GM23338 (cell line): Measurements from ENCODE around the gene NEURL1B. TPM values are rescaled to one million over a fixed set of nuclear protein-coding genes. Genes with fewer than 3 reads are reported as not detected.

Source experiments
- ATAC-seq: fragments of 200-7000 bp; cut with Tn5 transposase; 3 replicates; pipeline ENCODE4 v1.9.1; 2020
- DNase-seq: peaks from one replicate; pipeline ENCODE4 v3.0.0-alpha.2; 2015; ENCODE audit warnings: low spot score
- H2AFZ ChIP-seq: fragments of 200-600 bp; sonication (generic); 2 replicates; pipeline ENCODE4 v1.8.0; 2016; ENCODE audit warnings: antibody characterized with exemption, mild to moderate bottlenecking, moderate library complexity
- H3F3A ChIP-seq: fragments of 200-600 bp; sonication (generic); replicated peaks from 2 replicates; pipeline ENCODE4 v1.8.0; 2017; ENCODE audit warnings: antibody characterized with exemption, mixed run types, low read depth
- H3K27ac ChIP-seq: fragments of 200-600 bp; sonication (generic); 2 replicates; pipeline ENCODE4 v1.6.1; 2016; ENCODE audit warnings: low read depth
- H3K27me3 ChIP-seq: fragments of 200-600 bp; sonication (generic); 2 replicates; pipeline ENCODE4 v1.8.0; 2016; ENCODE audit warnings: mild to moderate bottlenecking, mixed run types, moderate library complexity; ENCODE audit not compliant: insufficient read depth
- H3K36me3 ChIP-seq: fragments of 200-600 bp; sonication (generic); 2 replicates; pipeline ENCODE4 v1.8.0; 2016; ENCODE audit warnings: mild to moderate bottlenecking; ENCODE audit not compliant: insufficient read depth
- H3K4me1 ChIP-seq: fragments of 200-600 bp; sonication (generic); 2 replicates; pipeline ENCODE4 v1.8.0; 2016; ENCODE audit warnings: mild to moderate bottlenecking, moderate library complexity; ENCODE audit not compliant: insufficient read depth
- H3K4me2 ChIP-seq: fragments of 200-600 bp; sonication (generic); 2 replicates; pipeline ENCODE4 v1.7.1; 2017; ENCODE audit warnings: mixed run types
- H3K4me3 ChIP-seq: fragments of 200-600 bp; sonication (generic); 2 replicates; pipeline ENCODE4 v1.6.1; 2016; ENCODE audit warnings: mixed run types
- H3K79me2 ChIP-seq: fragments of 200-600 bp; sonication (generic); replicated peaks from 2 replicates; pipeline ENCODE4 v1.8.0; 2017; ENCODE audit warnings: mild to moderate bottlenecking; ENCODE audit not compliant: insufficient read depth
- H3K9me2 ChIP-seq: fragments of 200-600 bp; sonication (generic); 2 replicates; pipeline ENCODE4 v1.8.0; 2017; ENCODE audit not compliant: insufficient read depth
- H4K20me1 ChIP-seq: fragments of 200-600 bp; sonication (generic); replicated peaks from 2 replicates; pipeline ENCODE4 v1.8.0; 2017; ENCODE audit warnings: mild to moderate bottlenecking; ENCODE audit not compliant: insufficient read depth
- H3K27ac Mint-ChIP-seq: 2 replicates; pipeline ENCODE4 v1.8.0; 2020; ENCODE audit warnings: inconsistent platforms, mild to moderate bottlenecking, moderate library complexity, mixed read lengths
- H3K27me3 Mint-ChIP-seq: 3 replicates; pipeline ENCODE4 v1.8.0; 2022; ENCODE audit warnings: low read depth, mild to moderate bottlenecking, moderate library complexity, mixed read lengths, inconsistent platforms; ENCODE audit not compliant: insufficient read depth, poor library complexity
- H3K36me3 Mint-ChIP-seq: 3 replicates; pipeline ENCODE4 v1.8.0; 2021; ENCODE audit warnings: low read depth, mild to moderate bottlenecking, inconsistent platforms, moderate library complexity, mixed read lengths
- H3K4me1 Mint-ChIP-seq: 3 replicates; pipeline ENCODE4 v1.8.0; 2020; ENCODE audit warnings: mild to moderate bottlenecking, inconsistent platforms, mixed read lengths
- H3K4me3 Mint-ChIP-seq: 3 replicates; pipeline ENCODE4 v1.8.0; 2021; ENCODE audit warnings: moderate library complexity, mild to moderate bottlenecking, inconsistent platforms, mixed read lengths
- H3K9me3 Mint-ChIP-seq: 3 replicates; pipeline ENCODE4 v1.8.0; 2020; ENCODE audit warnings: moderate library complexity, mild to moderate bottlenecking, inconsistent platforms, mixed read lengths
- CREB1 ChIP-seq: fragments of 250-450 bp; sonication (Bioruptor Pico); IDR thresholded peaks from 2 replicates; pipeline ENCODE4 v1.5.0; 2020; ENCODE audit warnings: low read depth, mild to moderate bottlenecking, moderate library complexity
- EZH2 ChIP-seq: fragments of 200-600 bp; sonication (generic); IDR thresholded peaks from one replicate; pipeline ENCODE4 v1.8.0; 2017; ENCODE audit warnings: antibody characterized with exemption, mild to moderate bottlenecking, low read depth; ENCODE audit not compliant: unreplicated experiment
- EZH2phosphoT487 ChIP-seq: fragments of 200-600 bp; sonication (generic); IDR thresholded peaks from one replicate; pipeline ENCODE4 v1.8.1; 2018; ENCODE audit warnings: antibody characterized with exemption; ENCODE audit not compliant: unreplicated experiment
- JUNB ChIP-seq: IDR thresholded peaks from one replicate; pipeline ENCODE4 v1.6.1; 2016; ENCODE audit warnings: antibody characterized with exemption; ENCODE audit not compliant: unreplicated experiment
- NANOG ChIP-seq: IDR thresholded peaks from 2 replicates; pipeline ENCODE4 v1.6.1; 2016; ENCODE audit warnings: antibody characterized with exemption, borderline replicate concordance
- POLR2AphosphoS5 ChIP-seq: IDR thresholded peaks from 2 replicates; pipeline ENCODE4 v1.6.1; 2016; ENCODE audit warnings: antibody characterized with exemption, low read depth
- STAT1 ChIP-seq: IDR thresholded peaks from one replicate; pipeline ENCODE4 v1.6.1; 2016; ENCODE audit warnings: antibody characterized with exemption; ENCODE audit not compliant: unreplicated experiment
- ZNF114 ChIP-seq: fragments of 250-450 bp; sonication (Bioruptor Pico); IDR thresholded peaks from 2 replicates; pipeline ENCODE4 v1.5.0; 2020; ENCODE audit warnings: mild to moderate bottlenecking, moderate library complexity
- ZNF331 ChIP-seq: fragments of 250-450 bp; sonication (Bioruptor Pico); IDR thresholded peaks from 2 replicates; pipeline ENCODE4 v1.5.0; 2020; ENCODE audit warnings: low read depth, mild to moderate bottlenecking, moderate library complexity
- polyA plus RNA-seq: library from polyadenylated mRNA; unstranded; fragments of >200 nt; fragmentation: Nextera tagmentation; extraction: Ambion mirVana; gene quantifications from 2 replicates; pipeline ENCODE4 v1.2.1, GENCODE V29; 2016
- total RNA-seq: library from RNA; depleted of rRNA; stranded (reverse); fragments of >200 nt; shearing (Covaris generic); gene quantifications from 2 replicates; pipeline ENCODE4 v1.2.3, GENCODE V29; 2014
- TF ChIP-seq, protein P1 (sequence below): fragments of 250-450 bp; sonication (Bioruptor Pico); IDR thresholded peaks from 2 replicates; pipeline ENCODE4 v1.5.0; 2020; ENCODE audit warnings: mild to moderate bottlenecking, moderate library complexity
- TF ChIP-seq, protein P2 (sequence below), 2 experiments: fragments of 200-600 bp in 1 of 2; sonication (generic) in 1 of 2; conservative IDR thresholded peaks; 2 replicates each; pipeline versions ENCODE4 v1.5.1 to v1.6.1; 2016 to 2017; ENCODE audit warnings: antibody characterized with exemption in 2 of 2, low read depth in 2 of 2, mild to moderate bottlenecking in 2 of 2, moderate library complexity in 1 of 2
- TF ChIP-seq, protein P3 (sequence below): IDR thresholded peaks from 2 replicates; pipeline ENCODE4 v1.6.1; 2016; ENCODE audit warnings: antibody characterized with exemption
- TF ChIP-seq, protein P4 (sequence below): IDR thresholded peaks from one replicate; pipeline ENCODE4 v1.6.1; 2018; ENCODE audit warnings: antibody characterized with exemption; ENCODE audit not compliant: unreplicated experiment

NEURL1B gene
- total and polyA plus RNA-seq, 2 experiments from 2014 or later: 1.9 to 13.3 TPM

DNA sequence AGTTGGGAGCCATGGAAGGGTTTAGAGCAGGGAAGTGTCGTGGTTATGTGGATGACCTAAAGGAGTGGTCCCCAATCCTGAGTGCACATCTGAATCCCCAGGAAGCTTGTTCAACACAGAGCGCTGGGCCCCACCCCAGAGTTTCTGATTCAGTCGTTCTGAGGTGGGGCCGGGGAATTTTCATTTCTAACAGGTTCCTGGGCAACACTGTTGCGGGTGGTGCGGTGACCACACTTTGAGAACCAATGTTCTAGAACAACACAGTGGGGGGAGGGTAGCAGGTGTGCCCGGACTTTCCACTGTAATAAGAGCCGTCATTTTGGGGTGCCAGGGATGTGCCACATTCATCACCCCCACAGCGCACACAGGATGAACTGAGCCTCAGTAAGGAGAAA is 90.6 kb downstream of the NEURL1B start:
- no peak overlapping the region for H3K4me2 ChIP-seq
- H3K27me3 ChIP-seq: no peaks in the 10 kb centered on the region
- Mint-ChIP-seq H3K9me3 (no peaks in the 10 kb centered on the region), H3K36me3 (no peaks in the 10 kb centered on the region), H3K4me3 (no peak overlapping the region), H3K4me1 (no peaks in the 10 kb centered on the region), H3K27me3 (peaks cover 7% of the 10 kb centered on the region), H3K27ac (no peak overlapping the region)
- no peaks in the 10 kb centered on the region for H3K4me1 ChIP-seq
- H3K79me2 ChIP-seq: no peaks in the 10 kb centered on the region
- no peaks in the 10 kb centered on the region for H3F3A ChIP-seq
- H3K36me3 ChIP-seq: no peaks in the 10 kb centered on the region
- TF ChIP-seq, protein P1, sequence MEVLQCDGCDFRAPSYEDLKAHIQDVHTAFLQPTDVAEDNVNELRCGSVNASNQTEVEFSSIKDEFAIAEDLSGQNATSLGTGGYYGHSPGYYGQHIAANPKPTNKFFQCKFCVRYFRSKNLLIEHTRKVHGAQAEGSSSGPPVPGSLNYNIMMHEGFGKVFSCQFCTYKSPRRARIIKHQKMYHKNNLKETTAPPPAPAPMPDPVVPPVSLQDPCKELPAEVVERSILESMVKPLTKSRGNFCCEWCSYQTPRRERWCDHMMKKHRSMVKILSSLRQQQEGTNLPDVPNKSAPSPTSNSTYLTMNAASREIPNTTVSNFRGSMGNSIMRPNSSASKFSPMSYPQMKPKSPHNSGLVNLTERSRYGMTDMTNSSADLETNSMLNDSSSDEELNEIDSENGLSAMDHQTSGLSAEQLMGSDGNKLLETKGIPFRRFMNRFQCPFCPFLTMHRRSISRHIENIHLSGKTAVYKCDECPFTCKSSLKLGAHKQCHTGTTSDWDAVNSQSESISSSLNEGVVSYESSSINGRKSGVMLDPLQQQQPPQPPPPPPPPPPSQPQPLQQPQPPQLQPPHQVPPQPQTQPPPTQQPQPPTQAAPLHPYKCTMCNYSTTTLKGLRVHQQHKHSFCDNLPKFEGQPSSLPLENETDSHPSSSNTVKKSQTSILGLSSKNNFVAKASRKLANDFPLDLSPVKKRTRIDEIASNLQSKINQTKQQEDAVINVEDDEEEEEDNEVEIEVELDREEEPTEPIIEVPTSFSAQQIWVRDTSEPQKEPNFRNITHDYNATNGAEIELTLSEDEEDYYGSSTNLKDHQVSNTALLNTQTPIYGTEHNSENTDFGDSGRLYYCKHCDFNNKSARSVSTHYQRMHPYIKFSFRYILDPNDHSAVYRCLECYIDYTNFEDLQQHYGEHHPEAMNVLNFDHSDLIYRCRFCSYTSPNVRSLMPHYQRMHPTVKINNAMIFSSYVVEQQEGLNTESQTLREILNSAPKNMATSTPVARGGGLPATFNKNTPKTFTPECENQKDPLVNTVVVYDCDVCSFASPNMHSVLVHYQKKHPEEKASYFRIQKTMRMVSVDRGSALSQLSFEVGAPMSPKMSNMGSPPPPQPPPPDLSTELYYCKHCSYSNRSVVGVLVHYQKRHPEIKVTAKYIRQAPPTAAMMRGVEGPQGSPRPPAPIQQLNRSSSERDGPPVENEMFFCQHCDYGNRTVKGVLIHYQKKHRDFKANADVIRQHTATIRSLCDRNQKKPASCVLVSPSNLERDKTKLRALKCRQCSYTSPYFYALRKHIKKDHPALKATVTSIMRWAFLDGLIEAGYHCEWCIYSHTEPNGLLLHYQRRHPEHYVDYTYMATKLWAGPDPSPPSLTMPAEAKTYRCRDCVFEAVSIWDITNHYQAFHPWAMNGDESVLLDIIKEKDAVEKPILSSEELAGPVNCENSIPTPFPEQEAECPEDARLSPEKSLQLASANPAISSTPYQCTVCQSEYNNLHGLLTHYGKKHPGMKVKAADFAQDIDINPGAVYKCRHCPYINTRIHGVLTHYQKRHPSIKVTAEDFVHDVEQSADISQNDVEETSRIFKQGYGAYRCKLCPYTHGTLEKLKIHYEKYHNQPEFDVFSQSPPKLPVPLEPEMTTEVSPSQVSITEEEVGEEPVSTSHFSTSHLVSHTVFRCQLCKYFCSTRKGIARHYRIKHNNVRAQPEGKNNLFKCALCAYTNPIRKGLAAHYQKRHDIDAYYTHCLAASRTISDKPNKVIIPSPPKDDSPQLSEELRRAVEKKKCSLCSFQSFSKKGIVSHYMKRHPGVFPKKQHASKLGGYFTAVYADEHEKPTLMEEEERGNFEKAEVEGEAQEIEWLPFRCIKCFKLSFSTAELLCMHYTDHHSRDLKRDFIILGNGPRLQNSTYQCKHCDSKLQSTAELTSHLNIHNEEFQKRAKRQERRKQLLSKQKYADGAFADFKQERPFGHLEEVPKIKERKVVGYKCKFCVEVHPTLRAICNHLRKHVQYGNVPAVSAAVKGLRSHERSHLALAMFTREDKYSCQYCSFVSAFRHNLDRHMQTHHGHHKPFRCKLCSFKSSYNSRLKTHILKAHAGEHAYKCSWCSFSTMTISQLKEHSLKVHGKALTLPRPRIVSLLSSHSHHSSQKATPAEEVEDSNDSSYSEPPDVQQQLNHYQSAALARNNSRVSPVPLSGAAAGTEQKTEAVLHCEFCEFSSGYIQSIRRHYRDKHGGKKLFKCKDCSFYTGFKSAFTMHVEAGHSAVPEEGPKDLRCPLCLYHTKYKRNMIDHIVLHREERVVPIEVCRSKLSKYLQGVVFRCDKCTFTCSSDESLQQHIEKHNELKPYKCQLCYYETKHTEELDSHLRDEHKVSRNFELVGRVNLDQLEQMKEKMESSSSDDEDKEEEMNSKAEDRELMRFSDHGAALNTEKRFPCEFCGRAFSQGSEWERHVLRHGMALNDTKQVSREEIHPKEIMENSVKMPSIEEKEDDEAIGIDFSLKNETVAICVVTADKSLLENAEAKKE (CRISPR knock-in tag): no peak
- TF ChIP-seq ZNF331: no peak
- no peak for TF ChIP-seq CREB1
- no peak for TF ChIP-seq ZNF114 (CRISPR knock-in tag)
- TF ChIP-seq EZH2phosphoT487: no peak
- TF ChIP-seq EZH2: no peak
- no peak for TF ChIP-seq JUNB
- TF ChIP-seq STAT1: no peak
- TF ChIP-seq POLR2AphosphoS5: no peak
- TF ChIP-seq, protein P2, sequence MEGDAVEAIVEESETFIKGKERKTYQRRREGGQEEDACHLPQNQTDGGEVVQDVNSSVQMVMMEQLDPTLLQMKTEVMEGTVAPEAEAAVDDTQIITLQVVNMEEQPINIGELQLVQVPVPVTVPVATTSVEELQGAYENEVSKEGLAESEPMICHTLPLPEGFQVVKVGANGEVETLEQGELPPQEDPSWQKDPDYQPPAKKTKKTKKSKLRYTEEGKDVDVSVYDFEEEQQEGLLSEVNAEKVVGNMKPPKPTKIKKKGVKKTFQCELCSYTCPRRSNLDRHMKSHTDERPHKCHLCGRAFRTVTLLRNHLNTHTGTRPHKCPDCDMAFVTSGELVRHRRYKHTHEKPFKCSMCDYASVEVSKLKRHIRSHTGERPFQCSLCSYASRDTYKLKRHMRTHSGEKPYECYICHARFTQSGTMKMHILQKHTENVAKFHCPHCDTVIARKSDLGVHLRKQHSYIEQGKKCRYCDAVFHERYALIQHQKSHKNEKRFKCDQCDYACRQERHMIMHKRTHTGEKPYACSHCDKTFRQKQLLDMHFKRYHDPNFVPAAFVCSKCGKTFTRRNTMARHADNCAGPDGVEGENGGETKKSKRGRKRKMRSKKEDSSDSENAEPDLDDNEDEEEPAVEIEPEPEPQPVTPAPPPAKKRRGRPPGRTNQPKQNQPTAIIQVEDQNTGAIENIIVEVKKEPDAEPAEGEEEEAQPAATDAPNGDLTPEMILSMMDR (conservative IDR thresholded peaks at IDR 0.05; ENCODE audit: low read depth in 2 of 2): no peak
- TF ChIP-seq NANOG: no peak
- TF ChIP-seq, protein P3, sequence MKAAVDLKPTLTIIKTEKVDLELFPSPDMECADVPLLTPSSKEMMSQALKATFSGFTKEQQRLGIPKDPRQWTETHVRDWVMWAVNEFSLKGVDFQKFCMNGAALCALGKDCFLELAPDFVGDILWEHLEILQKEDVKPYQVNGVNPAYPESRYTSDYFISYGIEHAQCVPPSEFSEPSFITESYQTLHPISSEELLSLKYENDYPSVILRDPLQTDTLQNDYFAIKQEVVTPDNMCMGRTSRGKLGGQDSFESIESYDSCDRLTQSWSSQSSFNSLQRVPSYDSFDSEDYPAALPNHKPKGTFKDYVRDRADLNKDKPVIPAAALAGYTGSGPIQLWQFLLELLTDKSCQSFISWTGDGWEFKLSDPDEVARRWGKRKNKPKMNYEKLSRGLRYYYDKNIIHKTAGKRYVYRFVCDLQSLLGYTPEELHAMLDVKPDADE: no peak
- TF ChIP-seq, protein P4, sequence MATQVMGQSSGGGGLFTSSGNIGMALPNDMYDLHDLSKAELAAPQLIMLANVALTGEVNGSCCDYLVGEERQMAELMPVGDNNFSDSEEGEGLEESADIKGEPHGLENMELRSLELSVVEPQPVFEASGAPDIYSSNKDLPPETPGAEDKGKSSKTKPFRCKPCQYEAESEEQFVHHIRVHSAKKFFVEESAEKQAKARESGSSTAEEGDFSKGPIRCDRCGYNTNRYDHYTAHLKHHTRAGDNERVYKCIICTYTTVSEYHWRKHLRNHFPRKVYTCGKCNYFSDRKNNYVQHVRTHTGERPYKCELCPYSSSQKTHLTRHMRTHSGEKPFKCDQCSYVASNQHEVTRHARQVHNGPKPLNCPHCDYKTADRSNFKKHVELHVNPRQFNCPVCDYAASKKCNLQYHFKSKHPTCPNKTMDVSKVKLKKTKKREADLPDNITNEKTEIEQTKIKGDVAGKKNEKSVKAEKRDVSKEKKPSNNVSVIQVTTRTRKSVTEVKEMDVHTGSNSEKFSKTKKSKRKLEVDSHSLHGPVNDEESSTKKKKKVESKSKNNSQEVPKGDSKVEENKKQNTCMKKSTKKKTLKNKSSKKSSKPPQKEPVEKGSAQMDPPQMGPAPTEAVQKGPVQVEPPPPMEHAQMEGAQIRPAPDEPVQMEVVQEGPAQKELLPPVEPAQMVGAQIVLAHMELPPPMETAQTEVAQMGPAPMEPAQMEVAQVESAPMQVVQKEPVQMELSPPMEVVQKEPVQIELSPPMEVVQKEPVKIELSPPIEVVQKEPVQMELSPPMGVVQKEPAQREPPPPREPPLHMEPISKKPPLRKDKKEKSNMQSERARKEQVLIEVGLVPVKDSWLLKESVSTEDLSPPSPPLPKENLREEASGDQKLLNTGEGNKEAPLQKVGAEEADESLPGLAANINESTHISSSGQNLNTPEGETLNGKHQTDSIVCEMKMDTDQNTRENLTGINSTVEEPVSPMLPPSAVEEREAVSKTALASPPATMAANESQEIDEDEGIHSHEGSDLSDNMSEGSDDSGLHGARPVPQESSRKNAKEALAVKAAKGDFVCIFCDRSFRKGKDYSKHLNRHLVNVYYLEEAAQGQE: no peak
- DNase-seq (no peak), ATAC-seq (no peak)
- H2AFZ ChIP-seq: no peak overlapping the region
- H3K9me2 ChIP-seq: no peaks in the 10 kb centered on the region
- no peak overlapping the region for H3K27ac ChIP-seq
- no peaks in the 10 kb centered on the region for H4K20me1 ChIP-seq
- H3K4me3 ChIP-seq: no peak overlapping the region
